ENCODE measurements around the gene HHAT.

The HHAT gene

DNA sequence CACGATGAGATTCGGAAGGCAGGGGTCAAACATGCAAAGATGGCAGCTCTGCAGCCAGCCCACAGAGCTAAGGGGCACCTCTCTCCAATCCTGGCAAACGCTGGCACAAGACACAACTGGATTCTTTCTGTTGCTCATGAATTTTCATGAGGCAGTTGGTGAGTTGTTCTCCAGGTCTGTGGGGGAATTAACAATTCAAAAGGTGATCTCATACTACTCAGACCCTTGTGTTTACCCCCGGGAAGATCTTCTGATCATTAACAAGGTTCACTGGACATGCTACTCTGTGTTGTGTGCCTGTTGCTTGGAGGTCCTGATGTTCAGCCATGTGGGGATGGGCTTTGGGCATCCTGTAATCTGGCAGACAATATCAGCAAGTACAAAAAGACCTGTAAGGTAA is 128.9 kb downstream of the HHAT start:
- Histone ChIP-seq H3K4me3 (ENCODE audit: low read length) (no peak overlapping the region), H3K9ac (ENCODE audit: low read length) (no peak overlapping the region), H3K27me3 (ENCODE audit: control insufficient read depth, insufficient read depth, low read length) (no peaks in the 10 kb centered on the region), H3K36me3 (ENCODE audit: control insufficient read depth, insufficient read depth, low read length) (no peaks in the 10 kb centered on the region), H3K4me1 (ENCODE audit: control insufficient read depth, insufficient read depth, low read length) (no peaks in the 10 kb centered on the region), H3K9me3 (ENCODE audit: control insufficient read depth, low read length) (no peaks in the 10 kb centered on the region)

DNA sequence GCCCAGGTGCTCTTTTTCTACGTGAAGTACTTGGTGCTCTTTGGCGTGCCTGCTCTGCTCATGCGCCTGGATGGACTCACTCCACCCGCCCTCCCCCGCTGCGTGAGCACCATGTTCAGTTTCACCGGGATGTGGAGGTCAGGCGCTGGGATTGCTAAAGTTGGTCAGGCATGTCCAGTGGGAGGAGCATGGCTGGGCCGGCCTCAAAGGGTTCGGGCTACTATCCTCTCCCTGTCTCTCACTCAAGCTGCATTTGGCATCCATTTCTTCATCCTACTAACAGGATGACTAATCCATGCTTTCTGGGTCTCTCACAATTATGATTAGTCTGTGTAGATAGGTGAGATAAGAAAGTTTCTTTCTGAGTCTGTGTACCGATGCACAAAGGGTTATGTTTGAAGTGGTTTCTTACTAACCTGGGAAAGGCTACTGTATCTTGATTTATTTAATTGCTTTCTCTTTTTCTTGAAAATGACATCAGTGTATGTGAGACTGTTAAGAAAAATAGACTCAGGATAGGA is 135.9 kb downstream of the HHAT start:
- no peak overlapping the region for H3K4me3 ChIP-seq (ENCODE audit: low read length)
- H3K9me3 ChIP-seq (ENCODE audit: control insufficient read depth, low read length): no peaks in the 10 kb centered on the region
- H3K27me3 ChIP-seq (ENCODE audit: control insufficient read depth, insufficient read depth, low read length): no peaks in the 10 kb centered on the region
- H3K36me3 ChIP-seq (ENCODE audit: control insufficient read depth, insufficient read depth, low read length): no peaks in the 10 kb centered on the region
- H3K4me1 ChIP-seq (ENCODE audit: control insufficient read depth, insufficient read depth, low read length): no peaks in the 10 kb centered on the region
- no peak overlapping the region for H3K9ac ChIP-seq (ENCODE audit: low read length)

DNA sequence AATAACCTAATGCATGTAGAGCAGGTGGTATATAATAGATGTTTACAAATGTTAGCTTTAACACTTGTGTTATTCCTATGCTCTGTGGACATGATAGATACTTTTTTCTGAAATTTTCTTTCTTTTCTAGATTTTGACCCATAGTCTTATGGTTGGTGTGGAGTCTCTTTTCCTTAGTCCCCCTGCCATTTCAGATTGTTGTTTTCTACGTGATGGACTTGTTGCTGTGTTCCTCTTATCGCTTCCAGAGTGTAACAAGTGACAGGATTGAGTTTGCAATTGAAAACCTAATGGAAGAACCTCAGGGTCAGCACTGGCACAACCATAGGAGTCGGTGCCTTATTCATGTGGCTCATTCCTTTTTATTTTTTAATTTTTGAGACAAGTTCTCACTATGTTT is 136.4 kb downstream of the HHAT start:
- H3K4me3 ChIP-seq (ENCODE audit: low read length): no peak overlapping the region
- no peaks in the 10 kb centered on the region for H3K36me3 ChIP-seq (ENCODE audit: control insufficient read depth, insufficient read depth, low read length)
- no peaks in the 10 kb centered on the region for H3K27me3 ChIP-seq (ENCODE audit: control insufficient read depth, insufficient read depth, low read length)
- no peaks in the 10 kb centered on the region for H3K4me1 ChIP-seq (ENCODE audit: control insufficient read depth, insufficient read depth, low read length)
- H3K9me3 ChIP-seq (ENCODE audit: control insufficient read depth, low read length): no peaks in the 10 kb centered on the region
- H3K9ac ChIP-seq (ENCODE audit: low read length): no peak overlapping the region

DNA sequence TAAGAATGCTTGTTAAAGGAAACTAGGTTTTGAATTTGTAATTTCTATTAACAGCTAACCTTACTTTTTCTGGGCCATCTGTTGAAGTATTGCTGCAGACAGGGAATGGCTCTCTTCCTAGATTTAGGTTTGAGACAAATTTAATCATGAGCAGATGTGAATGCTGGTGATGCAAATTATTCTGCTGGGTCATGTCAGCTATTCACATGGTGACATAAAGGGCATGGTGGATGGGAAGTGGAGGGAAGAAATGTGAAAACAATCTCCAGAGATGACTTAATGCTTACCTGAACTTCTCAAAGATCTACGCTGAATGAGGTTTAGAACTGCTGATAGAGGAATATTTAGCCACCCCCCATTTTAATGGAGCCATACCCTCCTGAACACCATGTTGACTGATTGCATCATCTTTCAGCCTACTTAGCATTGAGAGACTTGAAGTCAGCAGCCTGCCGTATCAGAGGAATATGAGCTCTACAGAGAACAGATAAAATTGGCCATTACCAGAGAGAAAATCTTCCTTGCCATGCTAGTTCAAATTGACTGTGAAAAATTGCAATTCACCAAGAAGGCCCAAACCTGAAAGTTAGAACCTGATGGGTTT is 138.8 kb downstream of the HHAT start:
- no peak overlapping the region for H3K9ac ChIP-seq (ENCODE audit: low read length)

DNA sequence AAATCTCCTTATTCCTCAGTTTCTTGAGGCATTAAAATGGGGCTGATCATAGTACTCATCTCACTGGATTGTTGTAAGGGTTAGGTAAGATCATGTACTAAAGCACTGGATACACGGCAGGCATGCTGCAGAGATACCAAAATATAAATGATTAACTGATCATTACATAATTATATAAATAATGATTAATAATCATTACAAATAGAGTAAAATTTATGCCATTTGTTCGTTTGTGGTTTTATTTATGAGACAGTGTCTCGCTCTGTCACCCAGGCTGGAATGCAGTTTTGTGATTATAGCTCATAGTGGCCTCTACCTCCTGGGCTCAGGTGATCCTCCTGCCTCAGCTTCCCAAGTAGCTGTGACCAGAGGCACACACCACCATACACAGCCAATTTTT is 140.7 kb downstream of the HHAT start:
- Histone ChIP-seq H3K4me1 (ENCODE audit: control insufficient read depth, insufficient read depth, low read length) (no peaks in the 10 kb centered on the region), H3K36me3 (ENCODE audit: control insufficient read depth, insufficient read depth, low read length) (no peaks in the 10 kb centered on the region), H3K27me3 (ENCODE audit: control insufficient read depth, insufficient read depth, low read length) (no peaks in the 10 kb centered on the region), H3K9me3 (ENCODE audit: control insufficient read depth, low read length) (no peaks in the 10 kb centered on the region), H3K4me3 (ENCODE audit: low read length) (no peak overlapping the region), H3K9ac (ENCODE audit: low read length) (no peak overlapping the region)

More for the DNA sequence above, 138.8 kb downstream of the HHAT start:
- no peaks in the 10 kb centered on the region for H3K36me3 ChIP-seq (ENCODE audit: control insufficient read depth, insufficient read depth, low read length)
- no peaks in the 10 kb centered on the region for H3K27me3 ChIP-seq (ENCODE audit: control insufficient read depth, insufficient read depth, low read length)
- no peak overlapping the region for H3K4me3 ChIP-seq (ENCODE audit: low read length)
- no peaks in the 10 kb centered on the region for H3K4me1 ChIP-seq (ENCODE audit: control insufficient read depth, insufficient read depth, low read length)
- H3K9me3 ChIP-seq (ENCODE audit: control insufficient read depth, low read length): no peaks in the 10 kb centered on the region

DNA sequence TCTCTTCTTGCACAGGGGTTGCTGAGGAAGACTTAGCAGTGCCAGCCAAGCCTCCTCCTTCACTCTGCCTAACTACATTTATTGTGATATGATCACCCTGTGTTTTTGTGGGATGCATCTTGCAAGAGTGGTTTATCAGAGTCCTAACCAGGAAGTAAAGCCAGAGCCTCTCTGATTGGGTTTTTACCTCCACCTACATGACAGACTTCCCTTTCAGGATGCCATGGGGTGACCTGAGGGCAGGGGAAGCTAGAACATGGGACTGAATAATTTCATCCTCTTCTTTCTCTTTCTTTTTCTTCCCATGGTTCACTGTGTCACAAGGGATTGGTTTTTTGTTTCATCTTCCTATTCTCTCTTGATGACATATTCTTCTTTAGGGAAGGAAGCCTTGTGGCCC is 146.6 kb downstream of the HHAT start:
- Histone ChIP-seq H3K9ac (ENCODE audit: low read length) (no peak overlapping the region), H3K36me3 (ENCODE audit: control insufficient read depth, insufficient read depth, low read length) (no peaks in the 10 kb centered on the region), H3K9me3 (ENCODE audit: control insufficient read depth, low read length) (no peaks in the 10 kb centered on the region), H3K4me3 (ENCODE audit: low read length) (no peak overlapping the region), H3K4me1 (ENCODE audit: control insufficient read depth, insufficient read depth, low read length) (no peaks in the 10 kb centered on the region), H3K27me3 (ENCODE audit: control insufficient read depth, insufficient read depth, low read length) (no peaks in the 10 kb centered on the region)

DNA sequence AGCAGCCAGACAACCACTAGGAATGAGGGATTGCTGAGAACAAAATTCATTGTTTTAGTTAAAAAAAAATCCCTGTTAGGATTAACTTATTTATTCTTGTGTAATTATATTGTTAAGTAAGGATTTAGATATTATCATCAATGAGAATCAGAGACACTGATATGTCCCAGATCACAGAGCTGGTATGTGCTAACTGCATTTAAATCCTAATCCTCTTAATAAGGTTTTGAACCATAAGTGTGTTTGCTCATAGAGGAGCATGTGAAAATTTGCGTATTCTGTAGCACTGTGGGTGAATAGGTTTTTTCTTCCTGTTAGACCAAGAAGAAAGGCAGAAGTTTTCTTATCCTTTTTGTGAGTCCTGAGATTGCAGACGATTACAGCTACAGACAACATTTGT is 147.1 kb downstream of the HHAT start:
- Histone ChIP-seq H3K9me3 (ENCODE audit: control insufficient read depth, low read length) (no peaks in the 10 kb centered on the region), H3K4me3 (ENCODE audit: low read length) (no peak overlapping the region), H3K9ac (ENCODE audit: low read length) (no peak overlapping the region), H3K36me3 (ENCODE audit: control insufficient read depth, insufficient read depth, low read length) (no peaks in the 10 kb centered on the region), H3K27me3 (ENCODE audit: control insufficient read depth, insufficient read depth, low read length) (no peaks in the 10 kb centered on the region), H3K4me1 (ENCODE audit: control insufficient read depth, insufficient read depth, low read length) (no peaks in the 10 kb centered on the region)

DNA sequence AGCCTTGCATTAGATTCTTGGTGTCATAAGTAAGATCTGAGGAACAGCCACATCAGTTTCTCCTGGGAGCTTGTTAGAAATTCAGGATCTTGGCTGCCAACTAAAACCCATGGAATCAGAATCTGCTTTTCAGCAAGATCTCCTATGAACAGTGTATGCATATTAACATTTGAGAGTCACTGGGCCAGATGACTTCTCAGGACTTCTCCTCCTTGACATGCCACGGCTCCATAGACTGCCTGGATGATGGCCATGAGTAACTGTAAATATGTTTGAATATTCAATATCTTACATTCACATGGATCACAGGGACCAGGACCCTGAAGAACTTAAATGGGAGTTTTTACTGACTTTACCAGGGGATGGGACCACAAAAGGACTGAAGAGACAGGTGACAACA is 148.0 kb downstream of the HHAT start:
- Histone ChIP-seq H3K9me3 (ENCODE audit: control insufficient read depth, low read length) (no peaks in the 10 kb centered on the region), H3K9ac (ENCODE audit: low read length) (no peak overlapping the region), H3K27me3 (ENCODE audit: control insufficient read depth, insufficient read depth, low read length) (no peaks in the 10 kb centered on the region), H3K4me3 (ENCODE audit: low read length) (no peak overlapping the region), H3K36me3 (ENCODE audit: control insufficient read depth, insufficient read depth, low read length) (no peaks in the 10 kb centered on the region), H3K4me1 (ENCODE audit: control insufficient read depth, insufficient read depth, low read length) (no peaks in the 10 kb centered on the region)

DNA sequence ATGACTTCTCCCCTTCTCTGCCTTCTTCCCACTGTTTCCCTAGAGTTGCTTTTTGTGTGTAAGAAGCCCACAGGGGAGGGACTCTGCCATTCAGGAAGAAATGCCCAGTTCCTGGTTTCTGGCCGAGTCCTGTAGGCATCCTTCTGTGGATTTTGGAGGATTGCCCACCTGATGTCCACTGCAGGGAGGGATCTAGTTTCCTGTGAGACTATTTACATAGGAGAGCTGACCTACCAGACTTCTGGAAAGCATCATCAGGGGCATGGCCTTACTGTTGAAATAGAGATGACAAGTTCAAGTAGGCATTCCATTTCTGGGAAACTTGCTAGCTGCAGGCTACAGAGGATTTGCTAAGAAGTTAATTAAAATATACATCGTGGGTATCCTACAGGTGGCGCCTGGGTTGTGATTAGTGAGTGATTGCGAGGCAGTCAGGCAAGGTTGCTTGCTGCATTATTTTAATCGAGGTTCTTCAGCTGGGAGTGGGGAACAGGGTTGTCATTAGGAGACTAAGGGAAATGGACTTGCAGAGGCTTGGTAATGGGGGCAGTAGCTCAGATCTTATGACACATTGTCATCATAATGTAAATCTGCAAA is 148.7 kb downstream of the HHAT start:
- H3K4me3 ChIP-seq (ENCODE audit: low read length): no peak overlapping the region
- H3K4me1 ChIP-seq (ENCODE audit: control insufficient read depth, insufficient read depth, low read length): no peaks in the 10 kb centered on the region
- H3K9ac ChIP-seq (ENCODE audit: low read length): no peak overlapping the region
- no peaks in the 10 kb centered on the region for H3K9me3 ChIP-seq (ENCODE audit: control insufficient read depth, low read length)
- no peaks in the 10 kb centered on the region for H3K27me3 ChIP-seq (ENCODE audit: control insufficient read depth, insufficient read depth, low read length)
- no peaks in the 10 kb centered on the region for H3K36me3 ChIP-seq (ENCODE audit: control insufficient read depth, insufficient read depth, low read length)

DNA sequence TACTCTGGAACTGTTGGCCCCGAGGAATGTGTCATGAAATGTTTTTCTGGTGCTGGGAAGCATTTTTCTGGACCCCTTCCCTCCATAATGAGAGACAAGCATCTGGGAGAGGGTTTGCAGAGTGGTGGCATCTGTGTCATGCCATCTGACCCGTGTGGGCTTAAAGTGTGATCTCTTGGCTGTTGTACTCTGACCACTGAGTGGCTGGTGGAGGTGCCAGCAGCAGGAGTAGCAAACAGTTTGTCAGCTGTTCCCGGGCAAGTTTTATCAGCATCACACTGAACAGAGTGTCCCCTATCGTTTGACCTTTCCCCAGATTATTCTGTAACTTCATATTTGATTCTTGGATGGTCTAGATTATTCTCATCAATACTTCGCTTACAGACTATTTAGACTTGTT is 150.1 kb downstream of the HHAT start:
- no peaks in the 10 kb centered on the region for H3K36me3 ChIP-seq (ENCODE audit: control insufficient read depth, insufficient read depth, low read length)
- H3K4me1 ChIP-seq (ENCODE audit: control insufficient read depth, insufficient read depth, low read length): no peaks in the 10 kb centered on the region
- no peaks in the 10 kb centered on the region for H3K9me3 ChIP-seq (ENCODE audit: control insufficient read depth, low read length)
- H3K4me3 ChIP-seq (ENCODE audit: low read length): no peak overlapping the region
- H3K27me3 ChIP-seq (ENCODE audit: control insufficient read depth, insufficient read depth, low read length): no peaks in the 10 kb centered on the region
- no peak overlapping the region for H3K9ac ChIP-seq (ENCODE audit: low read length)

DNA sequence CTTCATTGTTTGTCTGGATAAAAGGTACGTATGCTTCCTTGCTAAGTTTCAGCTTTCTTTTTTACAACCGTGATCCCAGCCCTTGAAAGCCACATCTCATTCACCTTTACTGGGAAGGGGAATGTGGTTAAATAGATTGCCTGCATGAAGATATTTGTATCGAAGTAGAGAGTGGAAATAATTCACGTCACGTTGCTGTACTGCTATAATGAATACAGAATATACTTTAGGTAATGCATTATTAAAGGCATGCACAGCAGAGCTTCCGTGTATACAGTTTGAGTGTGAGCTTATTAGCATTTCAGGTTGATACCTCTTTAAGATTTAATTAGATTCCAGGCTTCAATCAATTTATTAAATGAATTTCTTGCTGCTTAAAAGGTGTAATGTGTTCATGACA is 153.8 kb downstream of the HHAT start:
- H3K4me1 ChIP-seq (ENCODE audit: control insufficient read depth, insufficient read depth, low read length): no peaks in the 10 kb centered on the region
- H3K27me3 ChIP-seq (ENCODE audit: control insufficient read depth, insufficient read depth, low read length): no peaks in the 10 kb centered on the region
- H3K4me3 ChIP-seq (ENCODE audit: low read length): no peak overlapping the region
- no peaks in the 10 kb centered on the region for H3K36me3 ChIP-seq (ENCODE audit: control insufficient read depth, insufficient read depth, low read length)
- H3K9ac ChIP-seq (ENCODE audit: low read length): no peak overlapping the region
- H3K9me3 ChIP-seq (ENCODE audit: control insufficient read depth, low read length): no peaks in the 10 kb centered on the region

DNA sequence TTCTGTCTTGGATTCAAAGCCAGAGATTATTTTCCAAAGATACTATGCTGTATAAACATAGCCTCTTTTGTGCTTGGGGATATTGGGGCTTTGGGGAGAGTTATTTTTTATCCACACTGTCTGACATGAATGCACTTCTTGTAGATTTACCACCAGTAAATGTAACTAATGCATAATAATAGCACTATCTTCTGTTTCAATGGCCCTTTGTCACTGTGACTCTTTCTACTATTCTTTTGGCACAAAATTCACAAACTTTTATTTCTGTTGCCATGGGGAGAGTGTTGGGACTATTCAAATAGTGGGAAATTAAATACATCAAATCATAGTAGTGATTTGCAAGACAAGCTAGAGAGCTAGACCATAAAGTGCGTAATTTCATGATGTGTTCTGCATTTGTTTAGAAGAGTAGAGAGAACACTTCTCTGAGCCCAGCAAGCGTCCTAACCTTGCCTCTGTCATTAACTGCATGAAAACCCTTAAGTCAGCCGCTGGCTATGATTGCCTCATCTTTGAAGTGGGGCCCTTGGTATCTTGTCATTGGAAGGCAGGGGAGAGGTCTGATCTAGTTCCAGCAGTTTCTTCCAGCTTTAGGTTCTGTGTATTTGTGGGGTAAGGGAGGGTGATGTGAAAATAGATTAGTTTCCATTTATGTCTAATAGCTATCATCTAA is 154.4 kb downstream of the HHAT start:
- Histone ChIP-seq H3K4me3 (ENCODE audit: low read length) (no peak overlapping the region), H3K9me3 (ENCODE audit: control insufficient read depth, low read length) (no peaks in the 10 kb centered on the region), H3K9ac (ENCODE audit: low read length) (no peak overlapping the region), H3K27me3 (ENCODE audit: control insufficient read depth, insufficient read depth, low read length) (no peaks in the 10 kb centered on the region), H3K4me1 (ENCODE audit: control insufficient read depth, insufficient read depth, low read length) (no peaks in the 10 kb centered on the region), H3K36me3 (ENCODE audit: control insufficient read depth, insufficient read depth, low read length) (no peaks in the 10 kb centered on the region)

Measured in mucosa of stomach (tissue), 1 donor.